NCI-H2081 (cell line): Measurements from ENCODE around the gene CCR7.

ENCODE experiments used
- DNase-seq, 2 experiments: peaks; one replicate each; lab custom pipeline; 2025; lab: John Stamatoyannopoulos, UW

The CCR7 gene

GRCh38 chr17:40535924-40536294 is 29.4 kb downstream of the CCR7 start:
- no peak for DNase-seq

DNA sequence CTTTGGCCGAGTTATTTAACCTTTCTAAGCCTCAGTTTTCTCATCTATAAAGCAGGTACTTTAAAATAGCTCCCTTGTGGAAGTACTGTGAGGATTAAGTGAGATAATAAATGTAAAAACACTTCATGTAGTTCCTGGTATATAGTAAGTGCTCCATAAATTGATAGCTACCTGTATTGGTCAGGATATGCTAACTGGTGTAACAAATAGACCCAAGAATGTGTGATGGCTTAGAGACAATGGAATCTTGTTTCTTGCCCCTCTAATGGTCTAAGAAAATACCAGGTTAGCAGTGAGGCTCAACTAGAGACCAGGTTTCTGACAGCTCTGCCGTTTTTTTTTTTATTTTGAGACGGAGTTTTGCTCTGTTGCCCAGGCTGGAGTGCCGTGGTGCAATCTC is 29.8 kb downstream of the CCR7 start:
- DNase-seq, result no peak

DNA sequence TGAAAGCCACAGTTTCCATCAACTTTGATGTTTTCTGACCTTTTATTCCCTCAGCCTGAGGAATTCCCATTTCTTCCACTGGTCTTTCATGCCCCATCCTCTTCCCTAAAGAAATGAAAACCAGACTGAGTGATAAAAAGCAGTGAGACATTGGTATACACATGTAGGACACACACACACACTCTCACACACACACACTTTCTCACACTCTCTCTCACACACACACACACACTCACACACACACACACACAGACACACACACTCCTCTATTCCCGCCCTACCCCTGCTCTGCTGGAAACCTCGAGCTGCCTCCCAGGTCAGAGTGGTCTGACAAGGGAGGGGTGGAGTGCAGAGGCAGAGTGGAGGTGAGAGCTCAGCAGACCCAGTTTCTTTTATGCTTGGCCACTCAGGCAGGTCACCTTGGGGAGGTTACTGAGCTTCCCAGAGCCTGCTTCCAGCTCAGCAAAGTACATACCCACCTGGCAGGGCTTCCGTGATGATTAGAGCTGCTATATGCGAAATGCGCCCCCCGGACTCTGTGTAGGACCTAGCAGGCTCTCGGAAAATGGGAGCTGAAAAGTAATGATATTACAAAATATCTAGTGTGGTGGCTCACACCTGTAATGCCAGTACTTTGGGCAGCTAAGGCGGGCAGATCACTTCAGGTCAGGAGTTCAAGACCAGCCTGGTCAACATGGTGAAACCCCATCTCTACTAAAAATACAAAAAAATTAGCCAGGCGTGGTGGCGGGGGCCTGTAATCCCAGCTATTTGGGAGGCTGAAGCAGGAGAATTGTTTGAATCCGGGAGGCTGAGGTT is 30.7 kb downstream of the CCR7 start:
- DNase-seq, result no peak

GRCh38 chr17:40533896-40534295 is 31.4 kb downstream of the CCR7 start:
- no peak for DNase-seq

GRCh38 chr17:40532520-40533253 is 32.6 kb downstream of the CCR7 start:
- no peak for DNase-seq

DNA sequence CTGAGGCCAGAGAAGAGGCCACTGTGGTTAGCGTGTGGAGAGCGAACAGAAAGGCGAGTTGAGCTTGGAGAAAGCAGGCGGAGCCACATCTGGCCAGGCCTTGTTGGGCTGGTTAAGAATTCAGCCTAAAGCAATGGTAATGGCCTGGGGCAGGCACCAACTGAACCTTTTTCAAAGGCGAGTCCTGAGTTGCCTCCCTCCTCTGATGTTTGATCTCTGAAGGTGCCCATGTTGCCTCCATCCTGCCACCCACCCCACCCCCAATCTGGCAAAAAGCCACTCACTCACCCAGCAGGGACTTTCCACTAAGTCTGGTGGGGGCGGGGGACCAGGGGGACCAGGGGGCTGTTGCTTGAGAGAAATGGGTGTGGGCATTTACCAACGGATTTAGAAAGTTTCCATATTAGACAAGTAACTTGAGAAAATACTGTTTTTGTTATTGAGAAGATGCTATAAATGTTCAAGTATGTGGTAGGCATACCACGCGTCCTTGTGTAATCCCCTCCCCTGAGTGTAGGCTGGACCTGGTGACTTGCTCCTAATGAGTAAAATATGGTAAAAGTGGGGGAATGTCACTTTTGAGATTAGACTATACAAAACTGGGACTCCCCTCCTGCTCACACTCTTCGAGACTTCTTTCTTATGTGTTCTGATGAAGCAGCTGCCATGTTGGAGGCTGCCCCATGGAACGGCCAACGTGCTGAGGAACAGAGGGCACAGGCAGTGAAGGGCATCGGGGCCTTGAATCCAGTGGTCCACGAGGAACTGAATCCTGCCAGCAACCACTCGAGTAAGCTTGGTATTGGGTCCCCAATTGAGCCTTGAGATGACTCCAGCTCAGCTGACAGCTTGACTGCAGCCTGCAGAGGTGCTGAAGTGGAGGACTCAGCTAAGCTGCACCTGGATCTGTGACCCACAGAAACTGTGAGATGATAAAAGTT is 34.0 kb downstream of the CCR7 start:
- DNase-seq, result no peak

GRCh38 chr17:40530531-40530994 is 34.7 kb downstream of the CCR7 start:
- DNase-seq, result no peak

DNA sequence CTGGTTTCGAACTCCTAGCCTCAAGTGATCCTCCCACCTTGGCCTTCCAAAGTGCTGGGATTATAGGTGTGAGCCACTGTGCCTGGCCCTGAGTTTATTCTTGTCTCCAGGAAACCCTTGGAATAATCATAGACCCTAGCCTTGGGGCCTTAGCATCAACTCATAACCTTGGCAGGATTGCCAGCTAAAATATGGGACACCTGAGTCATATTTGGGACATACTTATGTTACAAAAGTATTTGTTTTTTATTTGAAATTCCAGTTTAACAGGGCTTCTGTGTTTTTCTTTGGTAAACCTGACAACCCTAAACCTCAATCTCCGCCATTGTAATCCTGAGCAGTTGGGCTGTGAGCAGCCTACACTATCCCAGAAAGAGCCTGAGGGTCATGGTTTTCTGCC is 35.3 kb downstream of the CCR7 start:
- DNase-seq, result no peak

DNA sequence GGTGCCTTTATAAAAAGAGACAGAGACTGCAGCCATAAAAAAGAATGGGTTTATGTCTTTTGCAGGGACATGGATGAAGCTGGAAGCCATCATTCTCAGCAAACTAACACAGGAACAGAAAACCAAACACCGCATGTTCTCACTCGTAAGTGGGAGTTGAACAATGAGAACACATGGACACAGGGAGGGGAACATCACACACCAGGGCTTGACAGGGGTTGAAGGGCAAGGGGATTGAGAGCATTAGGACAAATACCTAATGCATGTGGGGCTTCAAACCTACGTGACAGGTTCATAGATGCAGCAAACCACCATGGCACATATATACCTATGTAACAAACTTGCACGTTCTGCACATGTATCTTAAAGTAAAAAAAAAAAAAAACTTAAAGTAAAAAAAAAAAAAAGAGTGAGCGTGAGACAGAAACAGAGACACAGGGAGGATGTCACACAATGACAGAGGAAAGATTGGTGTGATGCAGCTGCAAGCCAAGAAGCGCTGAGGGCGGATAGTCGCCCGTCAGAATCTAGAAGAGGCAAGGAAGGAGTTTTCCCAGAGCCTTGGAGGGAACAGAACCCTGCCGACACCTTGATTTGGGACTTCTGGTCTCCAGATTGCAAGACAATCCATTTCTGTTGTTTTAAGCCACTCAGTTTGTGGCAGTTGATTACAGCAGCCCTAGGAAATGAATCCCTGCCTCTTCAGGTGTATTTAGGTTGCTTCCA is 36.4 kb downstream of the CCR7 start:
- DNase-seq, result no peak

- DNase-seq, result no peak
Observed at GRCh38 chr17:40526668-40527067, 38.6 kb downstream of the CCR7 start.

DNA sequence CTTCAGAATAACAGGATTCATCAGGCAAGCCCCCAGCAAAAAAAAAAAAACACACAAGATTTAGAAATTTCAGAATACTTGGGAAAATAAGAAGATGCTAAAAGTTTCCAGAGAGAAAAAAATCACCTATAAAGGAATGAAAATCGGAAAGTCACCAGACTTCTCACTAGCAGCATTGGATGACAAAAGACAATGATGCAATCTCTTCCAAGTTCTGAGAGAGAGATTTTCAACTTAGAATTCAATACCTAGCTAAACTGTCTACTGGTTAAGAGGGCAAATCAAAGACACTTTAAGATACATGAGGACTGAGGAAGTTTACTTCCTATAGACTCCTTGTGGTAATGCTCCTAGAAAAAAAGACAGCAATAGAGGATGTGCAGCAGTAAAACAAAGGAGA is 40.0 kb downstream of the CCR7 start:
- no peak for DNase-seq

DNA sequence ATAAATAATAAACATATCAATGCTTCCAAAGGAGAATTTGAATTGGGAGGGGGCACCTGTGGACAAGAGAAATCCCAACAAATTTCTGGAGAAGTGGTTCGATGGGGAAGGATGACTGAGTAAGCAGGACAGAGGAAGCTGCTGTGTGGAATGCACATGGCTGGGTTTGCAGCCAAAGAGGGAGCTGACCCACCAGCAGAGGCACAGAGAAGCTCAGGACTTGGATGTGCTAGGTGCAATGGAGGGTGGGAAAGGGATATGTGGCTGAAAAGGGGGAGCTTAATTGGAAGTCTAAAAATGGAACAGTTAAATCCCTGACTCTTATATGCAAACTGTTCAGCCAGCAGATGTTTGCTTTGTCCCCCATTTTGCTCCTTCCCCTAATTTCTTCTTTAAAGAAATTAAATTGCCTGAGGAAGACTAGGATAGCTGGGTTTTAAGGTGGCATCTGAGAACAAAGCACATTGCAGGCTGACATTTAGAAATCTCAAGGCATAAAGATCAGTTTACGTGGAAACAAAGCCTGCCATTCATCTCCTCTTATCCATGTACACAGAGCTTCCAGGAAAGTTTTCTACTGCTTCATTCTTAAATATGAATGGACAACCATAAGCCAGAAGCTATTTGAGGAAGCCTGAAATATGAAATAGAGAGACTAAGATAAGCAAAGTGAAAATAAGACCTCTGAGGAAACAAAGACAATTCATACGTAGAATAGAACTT is 40.9 kb downstream of the CCR7 start:
- DNase-seq, result no peak

GRCh38 chr17:40522961-40523310 is 42.3 kb downstream of the CCR7 start:
- DNase-seq, result no peak

GRCh38 chr17:40522250-40522960 is 42.9 kb downstream of the CCR7 start:
- DNase-seq, result no peak

DNA sequence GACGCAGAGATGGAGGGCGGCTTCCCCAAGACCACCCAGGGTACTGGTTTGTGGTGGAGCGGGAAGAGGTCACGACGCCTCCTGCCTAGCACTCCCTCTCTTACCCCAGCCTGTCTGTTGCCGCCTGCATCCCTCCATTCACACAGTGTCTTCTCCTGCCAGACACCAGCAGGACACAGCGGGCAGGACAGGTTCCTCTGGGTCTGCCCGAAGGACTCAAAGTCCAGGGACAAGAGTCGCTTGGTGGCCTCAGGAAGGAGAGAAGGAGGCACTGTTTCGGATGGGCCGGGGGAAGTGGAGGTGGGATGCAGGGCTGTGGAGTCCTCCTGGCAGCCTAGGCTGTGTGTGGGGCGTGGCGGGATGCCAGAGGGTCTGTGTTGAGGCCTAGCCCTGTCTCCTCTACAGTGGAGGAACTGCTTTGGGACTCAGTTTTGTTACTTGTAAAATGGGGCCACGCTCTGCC is 44.2 kb downstream of the CCR7 start:
- DNase-seq, result no peak

GRCh38 chr17:40519089-40519775 is 46.0 kb downstream of the CCR7 start:
- DNase-seq, result no peak

GRCh38 chr17:40518401-40519088 is 46.7 kb downstream of the CCR7 start:
- no peak for DNase-seq

GRCh38 chr17:40517981-40518380 is 47.3 kb downstream of the CCR7 start:
- no peak for DNase-seq

DNA sequence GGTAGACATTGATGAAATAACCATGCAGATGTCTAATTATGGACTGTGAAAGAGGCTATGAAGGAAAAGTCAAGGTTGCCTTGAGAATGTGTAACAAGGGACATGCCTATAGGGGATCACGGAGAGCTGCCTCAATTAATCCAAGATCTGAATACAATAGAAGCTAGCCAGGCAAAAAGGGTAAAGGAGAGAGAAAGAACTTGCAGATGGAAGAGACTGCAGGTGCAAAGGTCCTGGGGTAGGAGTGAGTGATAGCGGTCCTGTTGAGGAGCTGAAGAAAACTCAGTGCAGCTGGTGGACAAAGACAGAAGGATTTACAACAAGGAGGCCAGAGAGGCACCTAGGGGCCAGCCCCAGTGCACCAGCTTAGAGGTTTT is 48.0 kb downstream of the CCR7 start:
- DNase-seq, result no peak
